IgD-negative memory B cell (primary cell): Measurements from ENCODE around the gene TRIM24. TPM values are rescaled to one million over a fixed set of nuclear protein-coding genes. Genes with fewer than 3 reads are reported as not detected.
"Not testable (repeated sequence)": the region's sequence is repeated elsewhere in the genome, so short reads cannot be mapped to it uniquely, and the experiment has no call there.

Source experiments
- H3K27ac Mint-ChIP-seq, 3 donors: one replicate each; pipeline ENCODE4 v1.8.0; 2020 to 2022; ENCODE audit warnings: mild to moderate bottlenecking in 3 of 3, mixed read lengths in 3 of 3, moderate library complexity in 1 of 3
- H3K27me3 Mint-ChIP-seq: one replicate; pipeline ENCODE4 v1.8.0; 2021; ENCODE audit warnings: mixed read lengths
- H3K36me3 Mint-ChIP-seq: one replicate; pipeline ENCODE4 v1.8.0; 2020; ENCODE audit warnings: mild to moderate bottlenecking, mixed read lengths
- H3K4me1 Mint-ChIP-seq, 3 donors: one replicate each; pipeline ENCODE4 v1.8.0; 2020 to 2022; ENCODE audit warnings: mixed read lengths in 3 of 3, mild to moderate bottlenecking in 1 of 3
- H3K4me3 Mint-ChIP-seq, 4 donors: one replicate each; pipeline ENCODE4 v1.8.0; 2020 to 2022; ENCODE audit warnings: mild to moderate bottlenecking in 4 of 4, mixed read lengths in 4 of 4, moderate library complexity in 3 of 4
- H3K9me3 Mint-ChIP-seq, 3 donors: one replicate each; pipeline ENCODE4 v1.8.0; 2020 to 2021; ENCODE audit warnings: mixed read lengths in 3 of 3, mild to moderate bottlenecking in 1 of 3
- polyA plus RNA-seq: library from polyadenylated mRNA; unstranded; fragments of 300-500 nt; fragmentation: Illumina TruSeq; gene quantifications from one replicate; pipeline ENCODE4 v1.2.3, GENCODE V29; 2021

The TRIM24 gene
- polyA plus RNA-seq, 1 donor from 2014 or later: 8.7 TPM

GRCh38 chr7:138521837-138522461 lies 61.9 kb downstream of the TRIM24 start:
- Mint-ChIP-seq H3K9me3 (peaks cover 6 to 24% (median 7%) of the 10 kb centered on the region in 3 donors), H3K4me3 (no peak overlapping the region), H3K27me3 (no peaks in the 10 kb centered on the region), H3K27ac (no peak overlapping the region), H3K4me1 (no peaks in the 10 kb centered on the region), H3K36me3 (peaks cover 40% of the 10 kb centered on the region)

GRCh38 chr7:138524259-138524658 lies 64.2 kb downstream of the TRIM24 start:
- H3K27ac Mint-ChIP-seq: no peak overlapping the region
- H3K9me3 Mint-ChIP-seq: peaks cover 6 to 33% (median 13%) of the 10 kb centered on the region in 3 donors
- H3K4me3 Mint-ChIP-seq: no peak overlapping the region
- H3K4me1 Mint-ChIP-seq: no peaks in the 10 kb centered on the region
- no peaks in the 10 kb centered on the region for H3K27me3 Mint-ChIP-seq
- H3K36me3 Mint-ChIP-seq: peaks cover 39% of the 10 kb centered on the region

- peaks cover 6 to 37% (median 16%) of the 10 kb centered on the region in 3 donors for H3K9me3 Mint-ChIP-seq
- no peaks in the 10 kb centered on the region for H3K27me3 Mint-ChIP-seq
- no peak overlapping the region for H3K4me3 Mint-ChIP-seq
- no peaks in the 10 kb centered on the region for H3K4me1 Mint-ChIP-seq
- no peak overlapping the region for H3K27ac Mint-ChIP-seq
- peaks cover 36% of the 10 kb centered on the region for H3K36me3 Mint-ChIP-seq
These were observed 65.7 kb downstream of the TRIM24 start for GRCh38 chr7:138525757-138526156.

- Mint-ChIP-seq H3K36me3 (peaks cover 33% of the 10 kb centered on the region), H3K27me3 (no peaks in the 10 kb centered on the region), H3K4me3 (no peak overlapping the region), H3K4me1 (no peaks in the 10 kb centered on the region), H3K27ac (no peak overlapping the region), H3K9me3 (peaks cover 6 to 33% (median 16%) of the 10 kb centered on the region in 3 donors)
These were observed 67.7 kb downstream of the TRIM24 start for GRCh38 chr7:138527746-138528223.

- H3K4me3 Mint-ChIP-seq, H3K27me3 Mint-ChIP-seq, H3K4me1 Mint-ChIP-seq: not testable (repeated sequence)
- peaks cover 49% of the 10 kb centered on the region for H3K36me3 Mint-ChIP-seq
- peaks cover 10 to 13% (median 11%) of the 10 kb centered on the region in 3 donors for H3K9me3 Mint-ChIP-seq
- peak overlapping the region in 1 of 3 donors; percentile 35 for H3K27ac Mint-ChIP-seq
These were observed 76.8 kb downstream of the TRIM24 start for GRCh38 chr7:138536833-138537232.

GRCh38 chr7:138538518-138538917 lies 78.5 kb downstream of the TRIM24 start:
- H3K27me3 Mint-ChIP-seq: no peaks in the 10 kb centered on the region
- peaks cover 9 to 16% (median 13%) of the 10 kb centered on the region in 3 donors for H3K9me3 Mint-ChIP-seq
- H3K4me3 Mint-ChIP-seq: no peak overlapping the region
- H3K36me3 Mint-ChIP-seq: peaks cover 49% of the 10 kb centered on the region
- H3K4me1 Mint-ChIP-seq: peaks cover 0 to 6% (median 5%) of the 10 kb centered on the region in 3 donors
- H3K27ac Mint-ChIP-seq: no peak overlapping the region

- H3K27ac Mint-ChIP-seq: no peak overlapping the region
- H3K4me1 Mint-ChIP-seq: peaks cover 0 to 6% (median 5%) of the 10 kb centered on the region in 3 donors
- H3K36me3 Mint-ChIP-seq: peaks cover 49% of the 10 kb centered on the region
- peaks cover 6 to 17% (median 15%) of the 10 kb centered on the region in 3 donors for H3K9me3 Mint-ChIP-seq
- no peaks in the 10 kb centered on the region for H3K27me3 Mint-ChIP-seq
- H3K4me3 Mint-ChIP-seq: no peak overlapping the region
These were observed 79.1 kb downstream of the TRIM24 start for GRCh38 chr7:138538997-138539644.

GRCh38 chr7:138542183-138542582 lies 82.1 kb downstream of the TRIM24 start:
- Mint-ChIP-seq H3K36me3 (peaks cover 62% of the 10 kb centered on the region), H3K9me3 (peaks cover 10 to 29% (median 18%) of the 10 kb centered on the region in 3 donors), H3K4me1 (peaks cover 0 to 6% (median 5%) of the 10 kb centered on the region in 3 donors), H3K27me3 (no peaks in the 10 kb centered on the region), H3K4me3 (no peak overlapping the region), H3K27ac (no peak overlapping the region)

- Mint-ChIP-seq H3K36me3 (peaks cover 62% of the 10 kb centered on the region), H3K27me3 (no peaks in the 10 kb centered on the region), H3K9me3 (peaks cover 13 to 29% (median 20%) of the 10 kb centered on the region in 3 donors), H3K4me3 (no peak overlapping the region), H3K27ac (no peak overlapping the region), H3K4me1 (peaks cover 0 to 4% (median 3%) of the 10 kb centered on the region in 3 donors)
These were observed 83.7 kb downstream of the TRIM24 start for GRCh38 chr7:138543739-138544138.

- no peak overlapping the region for H3K27ac Mint-ChIP-seq
- H3K27me3 Mint-ChIP-seq: no peaks in the 10 kb centered on the region
- H3K36me3 Mint-ChIP-seq: peaks cover 59% of the 10 kb centered on the region
These were observed 85.1 kb downstream of the TRIM24 start for GRCh38 chr7:138545123-138545522.

GRCh38 chr7:138546064-138546619 lies 86.1 kb downstream of the TRIM24 start:
- Mint-ChIP-seq H3K27me3 (no peaks in the 10 kb centered on the region), H3K36me3 (peaks cover 61% of the 10 kb centered on the region), H3K4me3 (no peak overlapping the region), H3K27ac (no peak overlapping the region), H3K4me1 (peaks cover 0 to 4% (median 3%) of the 10 kb centered on the region in 3 donors), H3K9me3 (peaks cover 20 to 42% (median 28%) of the 10 kb centered on the region in 3 donors)

More at GRCh38 chr7:138545123-138545522, 85.1 kb downstream of the TRIM24 start:
- H3K9me3 Mint-ChIP-seq: peaks cover 19 to 35% (median 24%) of the 10 kb centered on the region in 3 donors
- no peak overlapping the region for H3K4me3 Mint-ChIP-seq
- peaks cover 0 to 4% (median 3%) of the 10 kb centered on the region in 3 donors for H3K4me1 Mint-ChIP-seq

- H3K4me3 Mint-ChIP-seq: no peak overlapping the region
- H3K9me3 Mint-ChIP-seq: peaks cover 20 to 41% (median 23%) of the 10 kb centered on the region in 3 donors
- peaks cover 65% of the 10 kb centered on the region for H3K36me3 Mint-ChIP-seq
- H3K27ac Mint-ChIP-seq: no peak overlapping the region
- H3K27me3 Mint-ChIP-seq: no peaks in the 10 kb centered on the region
- peaks cover 0 to 4% (median 3%) of the 10 kb centered on the region in 3 donors for H3K4me1 Mint-ChIP-seq
These were observed 86.8 kb downstream of the TRIM24 start for GRCh38 chr7:138546829-138547228.

- H3K9me3 Mint-ChIP-seq: peaks cover 24 to 34% (median 24%) of the 10 kb centered on the region in 3 donors
These were observed 89.0 kb downstream of the TRIM24 start for GRCh38 chr7:138549082-138549481.

GRCh38 chr7:138550337-138550736 lies 90.3 kb downstream of the TRIM24 start:
- Mint-ChIP-seq H3K9me3 (peaks cover 19 to 32% (median 23%) of the 10 kb centered on the region in 3 donors), H3K27me3 (no peaks in the 10 kb centered on the region), H3K27ac (no peak overlapping the region), H3K4me3 (no peak overlapping the region), H3K36me3 (peaks cover 71% of the 10 kb centered on the region), H3K4me1 (no peaks in the 10 kb centered on the region)

More at GRCh38 chr7:138549082-138549481, 89.0 kb downstream of the TRIM24 start:
- no peaks in the 10 kb centered on the region for H3K27me3 Mint-ChIP-seq
- no peaks in the 10 kb centered on the region for H3K4me1 Mint-ChIP-seq
- no peak overlapping the region for H3K27ac Mint-ChIP-seq
- H3K4me3 Mint-ChIP-seq: no peak overlapping the region
- H3K36me3 Mint-ChIP-seq: peaks cover 71% of the 10 kb centered on the region

- peaks cover 66% of the 10 kb centered on the region for H3K36me3 Mint-ChIP-seq
These were observed 91.0 kb downstream of the TRIM24 start for GRCh38 chr7:138551102-138551501.

More at GRCh38 chr7:138551102-138551501, 91.0 kb downstream of the TRIM24 start:
- H3K9me3 Mint-ChIP-seq: peaks cover 19 to 28% (median 23%) of the 10 kb centered on the region in 3 donors
- H3K4me1 Mint-ChIP-seq: no peaks in the 10 kb centered on the region
- H3K4me3 Mint-ChIP-seq: no peak overlapping the region
- no peak overlapping the region for H3K27ac Mint-ChIP-seq
- no peaks in the 10 kb centered on the region for H3K27me3 Mint-ChIP-seq
